Loucy (cell line): ENCODE results near the gene PIR.
A peak's percentile ranks its signal among the peaks of the same experiment; 100 is the strongest.

ENCODE experiments used
- H2AFZ ChIP-seq: fragments of 200-600 bp; sonication (generic); 2 replicates; pipeline ENCODE4 v1.6.0; 2016; ENCODE audit warnings: antibody characterized with exemption, mild to moderate bottlenecking, low read length, moderate library complexity
- H3F3A ChIP-seq: fragments of 200-600 bp; 2 replicates; pipeline ENCODE4 v1.6.0; 2016; ENCODE audit warnings: antibody characterized with exemption, low read depth, mild to moderate bottlenecking
- H3K27me3 ChIP-seq: fragments of 200-600 bp; sonication (generic); 2 replicates; pipeline ENCODE4 v1.6.1; 2014; ENCODE audit warnings: low read length, mild to moderate bottlenecking; ENCODE audit not compliant: insufficient read depth, poor library complexity, severe bottlenecking
- H3K36me3 ChIP-seq: fragments of 200-600 bp; sonication (generic); 2 replicates; pipeline ENCODE4 v1.6.1; 2016; ENCODE audit warnings: low read length; ENCODE audit not compliant: insufficient read depth
- H3K4me1 ChIP-seq: fragments of 200-600 bp; sonication (generic); 2 replicates; pipeline ENCODE4 v1.5.1; 2014; ENCODE audit warnings: low read length, mild to moderate bottlenecking; ENCODE audit not compliant: insufficient read depth, poor library complexity, severe bottlenecking
- H3K4me2 ChIP-seq: fragments of 200-600 bp; sonication (generic); 2 replicates; pipeline ENCODE4 v1.6.0; 2014; ENCODE audit warnings: antibody characterized with exemption, low read length, low read depth, mild to moderate bottlenecking; ENCODE audit not compliant: poor library complexity, severe bottlenecking
- H3K4me3 ChIP-seq: fragments of 200-600 bp; sonication (generic); 2 replicates; pipeline ENCODE4 v1.5.1; 2014; ENCODE audit warnings: low read length, mild to moderate bottlenecking, mixed read lengths; ENCODE audit not compliant: poor library complexity, severe bottlenecking
- H3K79me2 ChIP-seq: fragments of 200-600 bp; sonication (generic); 2 replicates; pipeline ENCODE4 v1.6.1; 2014; ENCODE audit warnings: low read length; ENCODE audit not compliant: insufficient read depth
- H3K9ac ChIP-seq: fragments of 200-600 bp; sonication (generic); 2 replicates; pipeline ENCODE4 v1.6.0; 2014; ENCODE audit warnings: mild to moderate bottlenecking, low read depth, low read length, moderate library complexity; ENCODE audit not compliant: poor library complexity, severe bottlenecking
- H3K9me2 ChIP-seq: fragments of 200-600 bp; sonication (generic); replicated peaks from 2 replicates; pipeline ENCODE4 v1.6.1; 2016; ENCODE audit warnings: low read depth, low read length, mixed read lengths
- H3K9me3 ChIP-seq: fragments of 200-600 bp; sonication (generic); 2 replicates; pipeline ENCODE4 v1.6.1; 2014; ENCODE audit warnings: mild to moderate bottlenecking, antibody characterized with exemption, low read length, low read depth; ENCODE audit not compliant: insufficient read depth
- H4K20me1 ChIP-seq: fragments of 200-600 bp; sonication (generic); 2 replicates; pipeline ENCODE4 v1.6.0; 2014; ENCODE audit warnings: antibody characterized with exemption, low read length, mild to moderate bottlenecking; ENCODE audit not compliant: insufficient read depth, poor library complexity, severe bottlenecking
- EZH2phosphoT487 ChIP-seq: fragments of 200-600 bp; IDR thresholded peaks from 2 replicates; pipeline ENCODE4 v1.6.1; 2018; ENCODE audit warnings: antibody characterized with exemption, mild to moderate bottlenecking, moderate library complexity, borderline replicate concordance
- TF ChIP-seq, protein P1 (sequence below): fragments of 200-600 bp; sonication (generic); conservative IDR thresholded peaks from 2 replicates; pipeline ENCODE4 v1.5.1; 2014; ENCODE audit warnings: mild to moderate bottlenecking, antibody characterized with exemption, low read length

Gene PIR

DNA sequence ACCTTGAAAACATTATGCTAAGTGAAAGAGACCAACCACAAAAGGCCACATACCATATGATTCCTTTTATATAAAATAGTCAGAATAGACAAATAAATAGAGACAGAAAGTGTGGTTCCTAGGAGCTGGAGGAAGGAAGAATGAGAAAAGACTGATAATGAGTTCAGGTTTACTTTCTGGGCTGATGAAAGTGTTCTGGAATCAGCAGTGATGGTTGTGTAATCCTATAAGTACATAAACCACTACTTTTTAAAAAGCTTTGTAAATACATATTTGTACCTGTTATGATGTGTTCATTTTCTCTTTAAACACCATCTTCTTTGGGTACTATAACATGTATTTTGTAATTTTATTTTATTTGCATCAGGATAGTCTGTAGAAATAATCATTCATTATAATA lies 20.6 kb downstream of the PIR start:
- no peaks in the 10 kb centered on the region for H3K9me3 ChIP-seq
- no peaks in the 10 kb centered on the region for H3K9me2 ChIP-seq
- no peaks in the 10 kb centered on the region for H3F3A ChIP-seq
- no peaks in the 10 kb centered on the region for H3K79me2 ChIP-seq
- no peak overlapping the region for H3K4me3 ChIP-seq
- no peak overlapping the region for H2AFZ ChIP-seq
- no peaks in the 10 kb centered on the region for H3K36me3 ChIP-seq
- H3K4me1 ChIP-seq = no peaks in the 10 kb centered on the region
- H4K20me1 ChIP-seq = no peaks in the 10 kb centered on the region
- H3K4me2 ChIP-seq = no peak overlapping the region
- H3K9ac ChIP-seq = no peak overlapping the region
- TF ChIP-seq, protein P1, sequence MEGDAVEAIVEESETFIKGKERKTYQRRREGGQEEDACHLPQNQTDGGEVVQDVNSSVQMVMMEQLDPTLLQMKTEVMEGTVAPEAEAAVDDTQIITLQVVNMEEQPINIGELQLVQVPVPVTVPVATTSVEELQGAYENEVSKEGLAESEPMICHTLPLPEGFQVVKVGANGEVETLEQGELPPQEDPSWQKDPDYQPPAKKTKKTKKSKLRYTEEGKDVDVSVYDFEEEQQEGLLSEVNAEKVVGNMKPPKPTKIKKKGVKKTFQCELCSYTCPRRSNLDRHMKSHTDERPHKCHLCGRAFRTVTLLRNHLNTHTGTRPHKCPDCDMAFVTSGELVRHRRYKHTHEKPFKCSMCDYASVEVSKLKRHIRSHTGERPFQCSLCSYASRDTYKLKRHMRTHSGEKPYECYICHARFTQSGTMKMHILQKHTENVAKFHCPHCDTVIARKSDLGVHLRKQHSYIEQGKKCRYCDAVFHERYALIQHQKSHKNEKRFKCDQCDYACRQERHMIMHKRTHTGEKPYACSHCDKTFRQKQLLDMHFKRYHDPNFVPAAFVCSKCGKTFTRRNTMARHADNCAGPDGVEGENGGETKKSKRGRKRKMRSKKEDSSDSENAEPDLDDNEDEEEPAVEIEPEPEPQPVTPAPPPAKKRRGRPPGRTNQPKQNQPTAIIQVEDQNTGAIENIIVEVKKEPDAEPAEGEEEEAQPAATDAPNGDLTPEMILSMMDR = no peak
- no peak for TF ChIP-seq EZH2phosphoT487
- H3K27me3 ChIP-seq = no peaks in the 10 kb centered on the region

DNA sequence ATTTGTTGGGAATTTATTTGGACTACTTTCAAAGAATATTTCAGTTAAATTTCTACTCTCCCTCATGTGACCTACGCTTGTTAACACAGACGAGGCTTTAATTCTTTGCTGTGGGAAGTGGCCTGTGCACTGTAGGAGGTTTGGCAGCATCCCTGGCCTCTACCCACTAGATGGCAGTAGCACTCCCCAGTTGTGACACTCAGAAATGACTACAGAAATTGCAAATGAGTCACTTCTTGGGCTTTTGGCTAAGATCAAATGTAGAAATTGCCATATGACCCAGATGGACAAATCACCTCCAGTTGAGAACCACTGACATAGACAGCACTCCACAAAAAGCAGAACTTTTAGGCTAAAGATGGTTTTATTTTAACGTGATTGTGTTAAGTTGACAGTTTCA lies 22.1 kb downstream of the PIR start:
- Histone ChIP-seq H3K9me2 (no peaks in the 10 kb centered on the region), H3K4me2 (no peak overlapping the region), H3K36me3 (no peaks in the 10 kb centered on the region)

DNA sequence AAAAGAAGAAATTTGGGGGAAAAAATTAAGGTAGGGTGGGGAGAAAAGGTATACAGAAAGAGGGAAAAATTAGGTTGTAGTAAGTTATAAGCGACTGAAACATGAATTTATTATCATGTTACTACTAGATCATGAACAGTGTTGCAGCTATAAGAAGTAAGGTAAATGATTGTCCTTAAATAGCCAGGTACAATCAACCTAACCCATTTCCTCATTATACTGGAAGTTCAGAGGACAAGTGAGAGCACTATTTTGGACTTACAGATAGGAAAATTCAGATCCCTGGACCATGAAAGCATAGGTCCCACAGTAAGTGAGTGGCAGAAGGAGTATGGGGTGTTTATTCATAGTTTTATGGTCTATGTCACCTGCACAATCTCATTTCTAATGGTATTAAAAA lies 23.5 kb downstream of the PIR start:
- Histone ChIP-seq H3K79me2 (no peaks in the 10 kb centered on the region), H3K4me3 (no peak overlapping the region), H3K9ac (no peak overlapping the region), H3K36me3 (no peaks in the 10 kb centered on the region), H3K27me3 (no peaks in the 10 kb centered on the region), H3F3A (no peaks in the 10 kb centered on the region), H2AFZ (no peak overlapping the region), H4K20me1 (no peaks in the 10 kb centered on the region), H3K4me2 (no peak overlapping the region), H3K4me1 (no peaks in the 10 kb centered on the region), H3K9me2 (no peaks in the 10 kb centered on the region), H3K9me3 (no peaks in the 10 kb centered on the region)
- TF ChIP-seq, protein P1 = no peak
- no peak for TF ChIP-seq EZH2phosphoT487

More for the DNA sequence above, 22.1 kb downstream of the PIR start:
- Histone ChIP-seq H3K79me2 (no peaks in the 10 kb centered on the region), H3F3A (no peaks in the 10 kb centered on the region), H3K9ac (no peak overlapping the region), H4K20me1 (no peaks in the 10 kb centered on the region), H3K4me1 (no peaks in the 10 kb centered on the region), H2AFZ (no peak overlapping the region), H3K9me3 (no peaks in the 10 kb centered on the region), H3K4me3 (no peak overlapping the region), H3K27me3 (no peaks in the 10 kb centered on the region)
- TF ChIP-seq, protein P1 = peak; percentile 72
- TF ChIP-seq EZH2phosphoT487 = no peak
